Smooth muscle cell (in vitro differentiated cells): ENCODE results near the gene PRSS36. TPM values are rescaled to one million over a fixed set of nuclear protein-coding genes. Genes with fewer than 3 reads are reported as not detected.

Experiments used
- polyA plus RNA-seq: library from polyadenylated mRNA; unstranded; fragments of >200 nt; fragmentation: Nextera tagmentation; extraction: Ambion mirVana; gene quantifications from 2 replicates; pipeline ENCODE4 v1.2.1, GENCODE V29; 2016
- small RNA-seq: library from RNA; depleted of rRNA; stranded (forward); fragments of <200 nt; gene quantifications from one replicate; pipeline ENCODE3, GENCODE V24; 2014
- total RNA-seq: library from RNA; depleted of rRNA; stranded (reverse); fragments of >200 nt; gene quantifications from 2 replicates; pipeline ENCODE4 v1.2.3, GENCODE V29; 2014

The PRSS36 gene
- total and polyA plus RNA-seq, 2 experiments from 2014 or later: 0.31 to 1.6 TPM

Small RNAs within 50 kb of the gene (small RNA-seq; reads per million reads assigned to genes)
- gene AC009088.4: not detected
- not detected for gene NDUFA3P6

Other genes with a start within 250 kb of the PRSS36 start
- gene FBXL19, start 226.5 kb downstream of the PRSS36 start, total RNA-seq: 4.5 and 8.5 TPM in 2 replicates
- gene FBXL19, start 226.5 kb downstream of the PRSS36 start, polyA plus RNA-seq: 1.3 and 1.6 TPM in 2 replicates
- gene ORAI3, start 201.0 kb downstream of the PRSS36 start, total RNA-seq: 33.7 and 34.9 TPM in 2 replicates
- gene ORAI3, start 201.0 kb downstream of the PRSS36 start, polyA plus RNA-seq: 39.4 and 44.0 TPM in 2 replicates
- 1.9 and 2.9 TPM in 2 replicates for gene SETD1A, start 192.3 kb downstream of the PRSS36 start, total RNA-seq
- gene SETD1A, start 192.3 kb downstream of the PRSS36 start, polyA plus RNA-seq: 1.2 and 3.3 TPM in 2 replicates
- gene HSD3B7, start 164.9 kb downstream of the PRSS36 start, total RNA-seq: 5.5 and 10.8 TPM in 2 replicates
- 15.1 and 15.5 TPM in 2 replicates for gene HSD3B7, start 164.9 kb downstream of the PRSS36 start, polyA plus RNA-seq
- 0.72 and 1.4 TPM in 2 replicates for gene STX1B, start 139.4 kb downstream of the PRSS36 start, total RNA-seq
- gene STX1B, start 139.4 kb downstream of the PRSS36 start, polyA plus RNA-seq: 1.0 and 2.1 TPM in 2 replicates
- gene STX4, start 116.5 kb downstream of the PRSS36 start, total RNA-seq: 14.4 and 23.1 TPM in 2 replicates
- gene STX4, start 116.5 kb downstream of the PRSS36 start, polyA plus RNA-seq: 50.6 and 60.2 TPM in 2 replicates
- 7.3 and 9.0 TPM in 2 replicates for gene ZNF668, start 75.8 kb downstream of the PRSS36 start, total RNA-seq
- 20.1 and 21.0 TPM in 2 replicates for gene ZNF668, start 75.8 kb downstream of the PRSS36 start, polyA plus RNA-seq
- gene ZNF646, start 75.6 kb downstream of the PRSS36 start, total RNA-seq: 5.7 and 8.1 TPM in 2 replicates
- gene ZNF646, start 75.6 kb downstream of the PRSS36 start, polyA plus RNA-seq: 5.4 and 7.3 TPM in 2 replicates
- 5.1 and 6.3 TPM in 2 replicates for gene PRSS53, start 61.1 kb downstream of the PRSS36 start, total RNA-seq
- gene PRSS53, start 61.1 kb downstream of the PRSS36 start, polyA plus RNA-seq: 0.66 and 1.1 TPM in 2 replicates
- 232 and 253 TPM in 2 replicates for gene VKORC1, start 55.3 kb downstream of the PRSS36 start, total RNA-seq
- 340 and 394 TPM in 2 replicates for gene VKORC1, start 55.3 kb downstream of the PRSS36 start, polyA plus RNA-seq
- gene BCKDK, start 41.7 kb downstream of the PRSS36 start, total RNA-seq: 32.1 and 40.5 TPM in 2 replicates
- 82.6 and 87.9 TPM in 2 replicates for gene BCKDK, start 41.7 kb downstream of the PRSS36 start, polyA plus RNA-seq
- 26.3 and 32.9 TPM in 2 replicates for gene KAT8, start 32.4 kb downstream of the PRSS36 start, total RNA-seq
- gene KAT8, start 32.4 kb downstream of the PRSS36 start, polyA plus RNA-seq: 27.4 and 29.1 TPM in 2 replicates
- 15.1 and 17.3 TPM in 2 replicates for gene PRSS8, start 14.3 kb downstream of the PRSS36 start, total RNA-seq
- 13.9 and 68.0 TPM in 2 replicates for gene PRSS8, start 14.3 kb downstream of the PRSS36 start, polyA plus RNA-seq
- 56.2 and 58.6 TPM in 2 replicates for gene FUS, start 30.1 kb upstream of the PRSS36 start, total RNA-seq
- gene FUS, start 30.1 kb upstream of the PRSS36 start, polyA plus RNA-seq: 225 and 316 TPM in 2 replicates
- 15.6 and 30.8 TPM in 2 replicates for gene PYCARD, start 52.7 kb upstream of the PRSS36 start, total RNA-seq
- gene PYCARD, start 52.7 kb upstream of the PRSS36 start, polyA plus RNA-seq: 10.1 and 30.2 TPM in 2 replicates
- gene TRIM72, start 64.1 kb upstream of the PRSS36 start, total RNA-seq: 0.04 TPM in 2 replicates
- gene TRIM72, start 64.1 kb upstream of the PRSS36 start, polyA plus RNA-seq: 0.07 TPM in 2 replicates
- gene PYDC1, start 67.1 kb upstream of the PRSS36 start, total RNA-seq: not detected in 2 replicates
- 1.1 and 1.7 TPM in 2 replicates for gene PYDC1, start 67.1 kb upstream of the PRSS36 start, polyA plus RNA-seq
- 0.40 TPM in 1 of 2 replicates, not detected in the other for gene ITGAM, start 109.9 kb upstream of the PRSS36 start, total RNA-seq
- gene ITGAM, start 109.9 kb upstream of the PRSS36 start, polyA plus RNA-seq: not detected in 2 replicates
- gene ITGAX, start 205.1 kb upstream of the PRSS36 start, total RNA-seq: 0.31 TPM in 1 of 2 replicates, not detected in the other
- gene ITGAX, start 205.1 kb upstream of the PRSS36 start, polyA plus RNA-seq: not detected in 2 replicates
- gene ITGAD, start 243.3 kb upstream of the PRSS36 start, total RNA-seq: not detected in 2 replicates
- not detected in 2 replicates for gene ITGAD, start 243.3 kb upstream of the PRSS36 start, polyA plus RNA-seq